ENCODE data around the gene SMIM7.

GRCh38 chr19:16650821-16651220 lies 9.1 kb downstream of the SMIM7 start:
- TF ChIP-seq CTCF (IDR thresholded peaks at IDR 0.05) (no peak), POLR2A (IDR thresholded peaks at IDR 0.05) (no peak)
